TTC549 (cell line): Measurements from ENCODE around the gene MVD.

Experiments used
- FAIRE-seq: peaks from 2 replicates; lab custom pipeline; 2012; peaks lifted over from hg19 to GRCh38; lab: Jason Lieb, UNC

The MVD gene

GRCh38 chr16:88640039-88640495 lies 22.8 kb downstream of the MVD start:
- FAIRE-seq = no peak

- FAIRE-seq = no peak
Measured at GRCh38 chr16:88639231-88640038, 23.5 kb downstream of the MVD start.

GRCh38 chr16:88638323-88639230 lies 24.3 kb downstream of the MVD start, which contains the start of gene IL17C:
Gene IL17C (plus strand): TSS chr16:88638572. CDS start chr16:88638642, 70 bp downstream.
- FAIRE-seq = no peak

DNA sequence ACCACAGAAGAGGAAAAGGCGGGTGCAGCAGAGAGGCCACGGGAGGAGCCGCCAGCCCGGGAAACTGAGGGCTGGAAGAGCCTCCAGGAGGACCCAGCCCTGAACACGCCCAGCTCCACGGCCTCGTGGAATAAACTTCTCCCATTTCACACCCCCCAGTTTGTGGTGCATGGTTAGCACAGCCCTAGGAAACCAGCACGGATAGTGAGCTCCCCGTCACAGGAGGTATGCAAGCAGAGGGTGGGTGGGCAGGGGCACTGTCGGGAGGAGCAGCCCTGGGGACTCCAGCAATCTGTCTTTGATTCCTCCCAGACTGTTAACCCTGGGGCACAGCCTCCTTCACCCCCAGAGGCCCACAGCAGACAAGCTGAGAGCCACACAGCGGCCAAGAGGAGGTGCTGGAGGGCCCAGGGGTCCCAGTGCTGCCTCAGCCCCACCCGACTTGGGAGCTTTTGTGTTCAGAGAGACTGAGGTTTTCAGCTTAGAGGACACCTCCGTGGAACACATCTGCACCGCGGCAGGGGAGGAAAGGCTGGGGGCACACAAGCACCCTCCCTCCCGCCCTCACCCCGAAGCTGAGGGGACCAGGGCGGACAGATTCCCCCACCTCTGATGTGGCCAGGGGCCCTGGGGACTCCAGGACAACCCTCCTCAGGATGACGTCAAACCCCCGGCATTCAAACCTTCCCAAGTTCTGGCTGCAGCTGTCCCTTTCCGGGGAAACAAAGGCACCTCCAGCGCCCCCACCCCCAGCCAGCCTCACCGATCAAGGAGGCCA lies 26.2 kb downstream of the MVD start:
- FAIRE-seq = no peak

GRCh38 chr16:88635671-88636319 lies 27.1 kb downstream of the MVD start:
- no peak for FAIRE-seq

- no peak for FAIRE-seq
Measured at GRCh38 chr16:88634994-88635670, 27.8 kb downstream of the MVD start.

GRCh38 chr16:88634141-88634993 lies 28.5 kb downstream of the MVD start:
- no peak for FAIRE-seq

GRCh38 chr16:88633684-88634140 lies 29.2 kb downstream of the MVD start:
- FAIRE-seq = no peak

GRCh38 chr16:88632587-88632930 lies 30.3 kb downstream of the MVD start:
- no peak for FAIRE-seq

GRCh38 chr16:88631920-88632586 lies 30.8 kb downstream of the MVD start:
- no peak for FAIRE-seq

DNA sequence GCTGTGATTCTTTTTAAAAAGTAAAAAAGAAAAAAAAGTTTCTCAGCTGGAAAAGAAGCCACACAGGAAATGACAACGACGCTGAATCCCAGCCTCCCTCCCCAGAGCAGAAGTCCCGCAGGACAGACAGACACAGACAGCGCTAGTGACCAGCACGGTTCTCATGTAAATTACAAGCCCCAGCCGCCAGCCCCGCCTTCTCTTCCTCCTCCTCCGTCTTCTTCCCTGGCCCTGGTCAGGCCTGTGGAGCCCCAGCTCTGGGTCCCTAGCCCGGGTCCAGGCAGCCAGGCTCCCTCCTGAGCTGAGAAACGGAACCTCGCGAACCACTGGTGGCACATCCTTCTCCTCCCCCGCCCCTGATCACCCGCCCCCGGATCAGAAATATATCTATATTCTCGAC lies 31.5 kb downstream of the MVD start:
- no peak for FAIRE-seq

GRCh38 chr16:88630941-88631340 lies 31.9 kb downstream of the MVD start:
- FAIRE-seq = no peak

- FAIRE-seq = no peak
Measured at GRCh38 chr16:88630433-88630832, 32.5 kb downstream of the MVD start.

DNA sequence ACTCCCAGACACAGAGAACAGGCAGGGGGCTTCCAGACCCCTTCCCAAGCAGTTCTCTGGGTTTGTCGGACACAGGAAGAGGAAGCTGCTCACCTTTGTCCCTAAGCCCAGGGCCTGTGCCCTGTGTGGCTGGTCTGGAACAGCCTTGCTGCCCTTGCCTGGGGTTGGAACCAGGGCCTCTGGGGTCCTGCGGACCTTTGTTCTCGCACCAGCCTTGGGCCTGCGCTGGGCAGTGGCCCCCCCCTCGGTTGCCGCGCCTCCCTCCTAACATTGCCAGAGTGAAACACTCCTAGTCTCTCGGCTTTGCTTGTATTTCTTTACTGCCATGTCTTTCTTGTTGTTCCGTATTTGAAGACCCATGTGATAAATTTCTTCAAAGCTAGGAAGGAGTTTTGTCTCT lies 33.1 kb downstream of the MVD start:
- no peak for FAIRE-seq

DNA sequence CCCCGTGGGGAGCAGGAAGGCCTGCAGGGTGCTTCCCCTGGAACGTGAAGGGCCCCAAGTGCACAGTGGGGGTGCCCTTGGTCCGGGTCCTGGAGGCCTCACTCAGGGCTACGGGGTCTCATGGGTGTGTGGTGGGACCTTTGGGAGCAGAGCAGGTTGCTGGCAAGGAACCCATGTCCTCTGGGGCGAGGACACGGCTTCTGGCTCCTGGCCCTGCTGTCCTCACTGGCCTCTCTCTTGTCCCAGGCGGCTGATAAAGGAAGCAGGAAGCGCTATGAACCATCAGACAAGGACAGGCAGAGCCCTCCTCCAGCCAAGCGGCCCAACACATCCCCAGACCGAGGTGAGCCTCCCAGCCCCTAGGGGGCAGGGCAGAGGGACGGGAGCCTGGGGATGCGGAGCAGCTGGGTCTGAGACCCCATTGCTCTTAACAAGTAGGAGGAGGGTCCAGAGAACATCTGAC lies 34.3 kb downstream of the MVD start:
- FAIRE-seq = no peak

DNA sequence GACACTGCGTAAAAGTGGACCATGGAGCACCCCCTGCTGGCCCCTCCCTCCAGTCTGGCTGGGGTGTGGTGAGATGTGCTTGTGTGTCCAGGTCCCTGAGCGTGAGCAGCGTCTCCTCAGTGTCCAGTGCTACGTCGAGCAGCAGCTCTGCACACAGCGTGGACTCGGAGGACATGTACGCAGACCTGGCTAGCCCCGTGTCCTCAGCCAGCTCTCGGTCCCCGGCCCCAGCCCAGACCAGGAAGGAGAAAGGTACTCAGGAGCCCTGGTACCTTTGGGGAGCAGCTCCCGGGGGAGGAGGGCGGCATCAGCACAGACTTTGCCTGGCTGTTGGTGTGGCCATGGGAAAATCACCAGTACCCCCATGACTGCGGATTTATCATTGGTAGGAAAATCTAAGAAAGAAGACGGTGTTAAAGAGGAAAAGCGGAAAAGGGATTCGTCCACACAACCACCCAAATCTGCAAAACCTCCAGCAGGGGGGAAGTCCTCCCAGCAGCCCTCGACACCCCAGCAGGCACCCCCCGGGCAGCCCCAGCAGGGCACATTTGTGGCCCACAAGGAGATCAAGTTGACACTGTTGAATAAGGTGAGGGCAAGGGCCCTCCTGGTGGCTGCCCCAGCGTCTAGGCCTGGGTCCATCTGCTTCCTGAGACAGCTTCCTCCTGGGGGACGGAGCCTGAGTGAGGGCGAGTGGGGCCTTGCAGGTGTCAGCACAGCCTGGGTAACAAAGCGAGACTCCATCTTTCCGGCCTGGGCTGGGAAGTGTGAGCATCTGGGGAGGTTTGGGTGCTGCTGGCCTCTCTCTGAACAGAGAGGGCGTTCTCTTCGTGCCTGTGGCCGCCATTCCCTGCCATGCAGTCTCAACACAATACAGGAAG lies 35.1 kb downstream of the MVD start:
- no peak for FAIRE-seq

DNA sequence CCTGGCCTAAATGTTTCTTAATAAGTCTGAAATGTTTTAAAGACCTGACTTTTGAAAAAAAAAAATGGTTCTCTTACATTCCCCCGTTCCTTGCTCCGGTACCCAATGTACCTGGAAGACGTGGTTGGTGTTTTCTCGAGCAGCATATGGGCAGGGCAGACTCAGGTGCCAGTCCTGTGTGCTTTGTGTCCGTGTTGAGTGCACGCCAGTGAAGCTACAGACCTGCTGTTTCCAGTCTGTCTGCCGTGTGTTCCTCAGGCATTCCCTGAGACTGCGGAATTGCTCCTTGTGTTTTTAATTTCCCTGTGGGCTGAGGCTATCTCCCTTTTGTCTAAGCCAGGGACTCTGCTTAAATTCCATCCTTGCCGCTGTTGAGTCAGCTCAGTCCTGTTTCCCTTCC lies 36.2 kb downstream of the MVD start:
- FAIRE-seq = no peak

- no peak for FAIRE-seq
Measured at GRCh38 chr16:88624977-88625576, 37.8 kb downstream of the MVD start.
